ENCODE measurements around the gene FTCD. TPM values are rescaled to one million over a fixed set of nuclear protein-coding genes. Genes with fewer than 3 reads are reported as not detected.
A peak's percentile ranks its signal among the peaks of the same experiment; 100 is the strongest.

Gene FTCD
- total RNA-seq, 1 experiment from 2014 or later, result 6.7 TPM

GRCh38 chr21:46142582-46143473 lies 12.6 kb downstream of the FTCD start:
- no peak overlapping the region for H3K23ac ChIP-seq (ENCODE audit: insufficient read length, low read depth, low read length)
- peak overlapping the region in 1 of 2 experiments; percentile 65; a peak in 2 of 5 replicates for H3K4me3 Mint-ChIP-seq
- H3K9ac ChIP-seq (ENCODE audit: extremely low read depth, insufficient read length, low read length), result no peak overlapping the region
- H3K4me1 ChIP-seq (ENCODE audit: insufficient read depth, low read length), result no peaks in the 10 kb centered on the region
- H2BK20ac ChIP-seq (ENCODE audit: low read depth, low read length, poor library complexity, severe bottlenecking), result no peak overlapping the region
- no peak for DNase-seq
- no peak overlapping the region for H4K8ac ChIP-seq (replicated peaks; ENCODE audit: insufficient read length, low read depth, low read length)
- H3K27me3 ChIP-seq (ENCODE audit: insufficient read depth, low read length), result no peaks in the 10 kb centered on the region; the same call in 1 of the 2 replicates
- no peaks in the 10 kb centered on the region for H3K9me3 ChIP-seq (ENCODE audit: control insufficient read depth, low read depth, low read length)
- no peak overlapping the region for H4K91ac ChIP-seq (ENCODE audit: insufficient read length, low read depth, low read length)
- H3K9me3 Mint-ChIP-seq, result peaks cover 5 to 6% of the 10 kb centered on the region in 2 experiments; a peak in 2 of 5 replicates
- no peak overlapping the region for H3K56ac ChIP-seq (ENCODE audit: insufficient read length, low read depth, low read length)
- H3K79me2 ChIP-seq (ENCODE audit: insufficient read depth, low read length), result no peaks in the 10 kb centered on the region
- H3K27ac ChIP-seq (ENCODE audit: insufficient read length, low read depth, low read length), result no peak overlapping the region
- peaks cover 28 to 30% of the 10 kb centered on the region in 2 experiments for H3K4me1 Mint-ChIP-seq
- no peak overlapping the region for H2BK15ac ChIP-seq (ENCODE audit: low read depth, low read length)
- peaks cover 7 to 10% (median 8%) of the 10 kb centered on the region in 3 experiments; a peak in 5 of 7 replicates for H3K36me3 Mint-ChIP-seq (ENCODE audit: insufficient read depth in 1 of 3, low read depth in 3 of 3)
- peak overlapping the region; percentile 45 for H3K18ac ChIP-seq (ENCODE audit: insufficient read length, low read depth, low read length)
- peaks cover 37% of the 10 kb centered on the region for H3K27me3 Mint-ChIP-seq (ENCODE audit: low read depth)
- H4K5ac ChIP-seq (ENCODE audit: insufficient read length, low read depth, low read length), result no peak overlapping the region
- peak overlapping the region; percentile 41 for H3K4me2 ChIP-seq (ENCODE audit: insufficient read depth, insufficient read length, low read length)
- no peak overlapping the region for H3T11ph ChIP-seq (ENCODE audit: low read length)
- H3K27ac Mint-ChIP-seq, result peak overlapping the region in 2 of 3 experiments; percentile 69 to 81; a peak in 4 of 7 replicates
- H4K20me1 ChIP-seq (ENCODE audit: control insufficient read depth, insufficient read depth, insufficient read length), result no peaks in the 10 kb centered on the region
- H2BK12ac ChIP-seq (ENCODE audit: insufficient read length, low read depth, low read length), result peak overlapping the region; percentile 11
- no peak overlapping the region for H3K4ac ChIP-seq (ENCODE audit: low read depth, low read length)
- no peak overlapping the region for H2AFZ ChIP-seq (ENCODE audit: low read length)
- H3K79me1 ChIP-seq (ENCODE audit: insufficient read depth, low read depth, low read length, poor library complexity, severe bottlenecking), result no peaks in the 10 kb centered on the region
- WGBS (ENCODE audit: extremely low coverage, insufficient read length, low lambda C conversion rate), result no CpG with 5 or more reads among the region's 21 CpGs
- H2BK120ac ChIP-seq (ENCODE audit: low read depth, low read length, poor library complexity, severe bottlenecking), result no peak overlapping the region
- no peak overlapping the region for H2BK5ac ChIP-seq (ENCODE audit: insufficient read length, low read length)
- no peak overlapping the region for H2AK5ac ChIP-seq (ENCODE audit: insufficient read length, low read length)
- H3K14ac ChIP-seq (ENCODE audit: insufficient read depth, low read length), result peak overlapping the region; percentile 6
- no peak for TF ChIP-seq CTCF (conservative IDR thresholded peaks at IDR 0.05)
- no peaks in the 10 kb centered on the region for H3K23me2 ChIP-seq (ENCODE audit: insufficient read length, low read depth, low read length, poor library complexity, severe bottlenecking)
